ENCODE data around the gene EGFL8. TPM values are rescaled to one million over a fixed set of nuclear protein-coding genes. Genes with fewer than 3 reads are reported as not detected.

EGFL8 gene
- total RNA-seq, 1 experiment from 2014 or later = 18.8 TPM

DNA sequence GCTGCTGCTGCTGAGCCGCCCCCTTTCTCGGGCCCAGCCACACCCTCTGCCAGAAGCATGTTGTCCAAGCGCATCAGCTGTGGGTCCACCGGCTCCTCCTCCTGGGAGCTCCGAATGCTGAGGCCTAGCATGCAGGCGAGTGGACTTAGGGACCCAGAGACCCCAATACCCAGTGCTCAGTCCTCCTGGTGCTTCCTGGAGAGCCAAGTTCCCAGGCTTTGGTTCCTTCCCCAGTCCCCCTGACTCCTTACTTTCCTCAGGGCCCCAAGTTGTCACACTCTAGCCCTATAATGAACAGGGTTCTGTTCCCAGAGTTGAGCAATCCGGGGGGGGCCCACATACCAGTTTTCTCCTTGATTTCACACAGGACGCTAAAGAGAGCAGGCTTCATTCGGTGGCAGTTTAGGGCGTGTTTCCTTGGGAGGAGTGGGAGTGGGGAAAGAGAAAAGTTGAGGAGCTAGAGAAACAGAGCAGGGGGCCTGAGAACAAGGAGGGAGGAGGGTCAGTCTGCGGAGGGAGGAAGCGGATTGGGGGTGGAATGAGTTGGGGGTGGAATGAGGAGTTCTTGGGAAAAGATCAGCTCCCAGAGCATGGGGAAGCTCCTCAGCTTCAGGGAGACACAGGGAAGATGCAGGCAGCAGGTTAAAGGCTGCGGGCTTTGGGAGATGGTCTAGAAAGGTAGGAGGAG lies 24.1 kb downstream of the EGFL8 start:
- Mint-ChIP-seq H3K27me3 (ENCODE audit: unreplicated experiment) (no peaks in the 10 kb centered on the region), H3K27ac (ENCODE audit: unreplicated experiment) (peak overlapping the region; percentile 66), H3K36me3 (ENCODE audit: insufficient read depth, unreplicated experiment) (peaks cover 76% of the 10 kb centered on the region), H3K9me3 (ENCODE audit: low read depth, unreplicated experiment) (no peaks in the 10 kb centered on the region), H3K4me3 (ENCODE audit: low read depth, unreplicated experiment) (peak overlapping the region; percentile 80), H3K4me1 (ENCODE audit: low read depth, unreplicated experiment) (peaks cover 22% of the 10 kb centered on the region)
- CTCF ChIA-PET = interaction anchor here (1.0 to 1.5 kb wide), 2 partner anchors 11 to 70 kb away, joined by 3 to 5 read pairs; no protein-coding TSS in a partner anchor
- DNase-seq = no peak
- BruUV-seq (replicated peaks) = TSS peak; percentile 31
- TF ChIP-seq, protein P1, sequence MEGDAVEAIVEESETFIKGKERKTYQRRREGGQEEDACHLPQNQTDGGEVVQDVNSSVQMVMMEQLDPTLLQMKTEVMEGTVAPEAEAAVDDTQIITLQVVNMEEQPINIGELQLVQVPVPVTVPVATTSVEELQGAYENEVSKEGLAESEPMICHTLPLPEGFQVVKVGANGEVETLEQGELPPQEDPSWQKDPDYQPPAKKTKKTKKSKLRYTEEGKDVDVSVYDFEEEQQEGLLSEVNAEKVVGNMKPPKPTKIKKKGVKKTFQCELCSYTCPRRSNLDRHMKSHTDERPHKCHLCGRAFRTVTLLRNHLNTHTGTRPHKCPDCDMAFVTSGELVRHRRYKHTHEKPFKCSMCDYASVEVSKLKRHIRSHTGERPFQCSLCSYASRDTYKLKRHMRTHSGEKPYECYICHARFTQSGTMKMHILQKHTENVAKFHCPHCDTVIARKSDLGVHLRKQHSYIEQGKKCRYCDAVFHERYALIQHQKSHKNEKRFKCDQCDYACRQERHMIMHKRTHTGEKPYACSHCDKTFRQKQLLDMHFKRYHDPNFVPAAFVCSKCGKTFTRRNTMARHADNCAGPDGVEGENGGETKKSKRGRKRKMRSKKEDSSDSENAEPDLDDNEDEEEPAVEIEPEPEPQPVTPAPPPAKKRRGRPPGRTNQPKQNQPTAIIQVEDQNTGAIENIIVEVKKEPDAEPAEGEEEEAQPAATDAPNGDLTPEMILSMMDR (IDR thresholded peaks at IDR 0.05; ENCODE audit: unreplicated experiment) = no peak
- intact Hi-C loops (cut with micrococcal nuclease; ENCODE audit: unreplicated experiment) = no loop called here

DNA sequence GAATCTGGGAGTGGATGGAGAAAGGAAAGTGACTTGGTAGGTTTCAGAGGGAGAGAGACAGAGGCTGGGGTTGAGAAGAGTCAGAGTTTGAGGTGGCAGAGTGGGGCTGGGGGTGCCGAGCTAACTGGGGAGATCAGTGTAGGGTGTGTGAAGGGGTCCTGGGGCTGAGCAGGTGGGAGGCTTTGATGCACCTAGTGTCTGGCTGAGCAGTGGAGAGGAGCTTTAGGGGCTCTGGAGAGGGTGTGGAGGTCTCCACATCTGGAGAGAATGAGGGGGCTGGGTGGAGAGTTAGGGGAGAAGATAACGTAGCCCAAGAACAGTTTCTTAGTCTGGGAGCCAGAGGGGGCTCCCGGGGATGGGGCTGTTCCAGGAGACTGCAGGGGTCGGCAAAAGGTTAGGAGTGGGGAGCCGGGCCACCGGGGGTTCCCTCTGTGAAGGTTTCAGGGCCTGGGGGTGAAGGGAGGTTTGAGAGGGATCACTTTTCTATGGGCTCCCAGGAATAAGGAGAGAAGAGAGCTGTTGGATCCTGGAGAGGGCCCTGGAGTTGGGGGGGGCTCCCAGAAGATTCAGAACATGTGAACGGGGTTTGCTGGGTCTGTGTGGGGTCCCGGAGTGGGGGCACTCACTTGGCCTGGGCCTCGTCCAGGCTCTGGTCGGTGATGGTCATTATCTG lies 24.8 kb downstream of the EGFL8 start:
- Mint-ChIP-seq H3K4me1 (ENCODE audit: low read depth, unreplicated experiment) (peaks cover 22% of the 10 kb centered on the region), H3K27ac (ENCODE audit: unreplicated experiment) (peak overlapping the region; percentile 66), H3K9me3 (ENCODE audit: low read depth, unreplicated experiment) (no peaks in the 10 kb centered on the region), H3K27me3 (ENCODE audit: unreplicated experiment) (no peaks in the 10 kb centered on the region), H3K36me3 (ENCODE audit: insufficient read depth, unreplicated experiment) (peaks cover 69% of the 10 kb centered on the region), H3K4me3 (ENCODE audit: low read depth, unreplicated experiment) (peak overlapping the region; percentile 80)
- intact Hi-C loops (cut with micrococcal nuclease; ENCODE audit: unreplicated experiment) = no loop called here
- CTCF ChIA-PET = interaction anchor here (0.5 to 1.5 kb wide), 4 partner anchors 12 to 569 kb away, joined by 3 to 5 read pairs (median 4); no protein-coding TSS in a partner anchor
- BruUV-seq (replicated peaks) = no TSS peak
- no peak for DNase-seq
- TF ChIP-seq, protein P1 (IDR thresholded peaks at IDR 0.05; ENCODE audit: unreplicated experiment) = no peak

- H3K4me3 Mint-ChIP-seq (ENCODE audit: low read depth, unreplicated experiment) = peak overlapping the region; percentile 80
- H3K4me1 Mint-ChIP-seq (ENCODE audit: low read depth, unreplicated experiment) = peaks cover 25% of the 10 kb centered on the region
- CTCF ChIA-PET = interaction anchor here (0.5 to 1.8 kb wide), 7 partner anchors 10 to 1119 kb away, joined by 3 to 8 read pairs (median 5); no protein-coding TSS in a partner anchor
- TF ChIP-seq, protein P1 (IDR thresholded peaks at IDR 0.05; ENCODE audit: unreplicated experiment) = no peak
- H3K36me3 Mint-ChIP-seq (ENCODE audit: insufficient read depth, unreplicated experiment) = peaks cover 66% of the 10 kb centered on the region
- H3K27ac Mint-ChIP-seq (ENCODE audit: unreplicated experiment) = peak overlapping the region; percentile 70
- no peak for DNase-seq
- H3K9me3 Mint-ChIP-seq (ENCODE audit: low read depth, unreplicated experiment) = no peaks in the 10 kb centered on the region
- BruUV-seq (replicated peaks) = no TSS peak
- intact Hi-C loops (cut with micrococcal nuclease; ENCODE audit: unreplicated experiment) = loop anchor here (10.0 kb wide), 1 partner anchor 245 kb away; the partner anchor contains the start of gene CFB
- H3K27me3 Mint-ChIP-seq (ENCODE audit: unreplicated experiment) = no peaks in the 10 kb centered on the region
These were observed 25.3 kb downstream of the EGFL8 start for GRCh38 chr6:32189742-32190053.

DNA sequence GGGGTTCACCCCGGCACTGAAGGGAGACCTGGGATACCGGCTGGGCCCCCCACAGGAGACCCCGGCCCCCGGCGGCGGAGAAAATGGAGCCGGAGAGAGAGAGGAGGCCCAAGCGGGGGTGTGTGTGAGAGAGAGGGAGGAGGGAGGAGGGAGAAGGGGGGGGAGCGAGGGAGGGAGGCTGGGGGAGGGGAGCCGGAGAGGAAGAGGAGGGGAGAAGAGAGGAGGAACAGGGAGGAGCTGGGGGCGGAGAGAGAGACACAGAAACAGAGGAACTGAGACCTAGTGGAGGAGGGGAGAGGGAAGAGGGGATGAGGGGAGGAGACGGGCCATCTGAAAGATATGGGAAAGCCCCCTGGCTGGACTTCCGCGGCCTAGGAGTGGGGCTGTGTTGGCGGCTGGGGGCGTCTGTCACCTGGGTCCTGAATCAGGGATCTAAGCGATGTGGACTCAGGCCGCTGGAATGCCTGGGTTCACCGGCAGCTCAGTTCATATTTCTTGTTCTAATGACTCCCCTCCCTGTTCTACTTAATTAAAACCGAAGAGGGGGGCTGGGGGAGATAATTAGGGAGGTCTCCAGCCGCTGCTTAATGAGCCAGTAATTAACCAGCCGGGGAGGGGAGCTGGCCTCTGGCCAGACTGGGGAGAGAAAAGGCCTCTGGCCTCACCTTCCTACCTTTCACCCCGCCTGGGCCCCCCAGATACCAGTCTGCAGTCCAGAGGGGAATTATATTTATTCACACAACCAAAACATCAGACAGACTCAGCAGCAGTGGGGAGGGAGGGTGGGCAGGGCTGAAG lies 25.9 kb downstream of the EGFL8 start, which contains the start of gene PBX2:
TSS of gene PBX2 (minus strand) at position 149 of the 798 bp plus-strand sequence. CDS start 287 bp downstream, outside the sequence.
- Mint-ChIP-seq H3K27ac (ENCODE audit: unreplicated experiment) (peak within 1 kb of the TSS; percentile 70), H3K4me3 (ENCODE audit: low read depth, unreplicated experiment) (peak within 1 kb of the TSS; percentile 80), H3K9me3 (ENCODE audit: low read depth, unreplicated experiment) (no peaks in the 10 kb centered on the region), H3K4me1 (ENCODE audit: low read depth, unreplicated experiment) (peaks cover 30% of the 10 kb centered on the region), H3K36me3 (ENCODE audit: insufficient read depth, unreplicated experiment) (peaks cover 71% of the 10 kb centered on the region), H3K27me3 (ENCODE audit: unreplicated experiment) (no peaks in the 10 kb centered on the region)
- CTCF ChIA-PET = interaction anchor here (0.6 to 1.8 kb wide), 9 partner anchors 11 to 1308 kb away, joined by 3 to 8 read pairs (median 5); partner anchors contain the start of gene NOTCH4
- TSS peak; percentile 92 for BruUV-seq (replicated peaks)
- TF ChIP-seq, protein P1 (IDR thresholded peaks at IDR 0.05; ENCODE audit: unreplicated experiment) = no peak
- peak; percentile 92 for DNase-seq
- intact Hi-C loops (cut with micrococcal nuclease; ENCODE audit: unreplicated experiment) = loop anchor here (10.0 kb wide), 1 partner anchor 245 kb away; the partner anchor contains the start of gene CFB
